Fibroblast of skin of back (primary cell): ENCODE results near the gene SLAMF9. TPM values are rescaled to one million over a fixed set of nuclear protein-coding genes. Genes with fewer than 3 reads are reported as not detected.

Source experiments
- DNase-seq: peaks from one replicate; pipeline ENCODE4 v3.0.0-alpha.2; 2013
- polyA plus RNA-seq, 2 experiments: library from polyadenylated mRNA; unstranded; fragments of 120-200 nt; gene quantifications; one replicate each; pipeline ENCODE4 v1.2.1, GENCODE V29; 2013; ENCODE audit not compliant: insufficient read length in 2 of 2

SLAMF9 gene
- polyA plus RNA-seq (2013, experiment 1 of 2; ENCODE audit: insufficient read length): 0.66 TPM
- 0.24 TPM for polyA plus RNA-seq (2013, experiment 2 of 2; ENCODE audit: insufficient read length)

DNA sequence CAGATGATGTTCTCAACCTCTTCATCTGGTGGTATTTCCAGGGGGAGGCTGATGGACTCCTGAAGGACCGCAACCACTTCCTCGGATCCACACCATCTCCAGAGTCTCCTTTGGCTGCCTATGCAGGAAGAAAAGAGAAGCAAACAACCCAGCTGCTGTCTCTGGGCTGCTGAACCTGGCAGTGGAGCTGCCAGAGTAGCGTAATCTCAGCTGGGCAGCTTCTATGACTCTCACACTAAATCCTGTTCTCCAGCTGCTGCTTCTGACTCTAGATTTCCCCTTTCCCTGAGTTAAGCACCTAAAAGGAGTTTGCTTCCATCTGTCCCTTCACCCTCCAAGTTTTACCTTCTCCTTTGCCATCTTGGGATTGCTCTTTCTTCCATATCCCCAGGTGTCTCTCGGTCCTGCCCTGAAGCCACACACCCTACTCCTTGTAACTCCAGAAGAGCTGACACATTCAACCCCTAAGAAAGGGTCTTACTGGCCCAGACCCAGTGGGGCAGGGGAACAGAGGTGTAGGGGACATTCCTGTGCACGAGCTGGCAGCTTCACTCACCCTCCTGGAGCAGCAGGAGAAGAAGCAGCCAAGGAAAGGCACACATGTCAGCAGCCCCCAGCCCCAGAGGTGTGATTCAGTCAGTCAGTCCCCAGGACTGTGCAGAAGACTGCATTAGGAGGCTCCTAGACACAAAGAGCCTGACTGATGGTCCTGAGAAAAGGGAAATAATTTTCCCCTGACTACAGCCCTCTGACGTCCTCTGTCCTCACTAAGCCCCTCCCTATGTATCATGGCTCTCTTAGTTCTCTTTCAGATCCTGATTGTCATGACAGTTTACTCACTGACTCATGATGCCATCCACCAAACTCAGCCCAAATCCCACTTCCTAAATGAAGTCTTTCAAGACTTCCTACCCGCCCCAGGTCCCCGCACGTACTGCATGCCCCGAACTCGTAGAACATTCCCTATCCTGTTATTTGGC lies at the start of gene SLAMF9:
TSS of gene SLAMF9 (minus strand) at position 702 of the 980 bp plus-strand sequence. CDS start at position 602, 100 bp downstream.
- DNase-seq: peak; percentile 74

DNA sequence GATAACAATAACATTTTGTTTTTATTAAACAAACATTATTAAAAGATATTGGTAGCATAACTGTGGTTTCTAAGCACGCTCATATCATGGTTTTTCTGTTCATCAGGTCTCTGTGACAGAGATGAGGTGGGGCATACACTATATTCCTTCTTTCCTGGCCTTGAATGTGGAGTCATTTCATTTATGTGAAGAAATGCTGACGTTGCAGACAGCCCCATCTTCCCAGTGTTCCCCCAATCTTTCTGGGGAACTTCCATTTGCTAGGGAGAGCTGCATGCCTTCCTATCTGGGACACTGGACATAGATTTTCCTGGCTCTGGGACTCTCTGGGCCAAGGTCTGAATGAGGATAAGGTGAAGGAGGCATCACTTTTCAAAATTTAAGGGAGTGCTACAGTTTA lies 47.4 kb upstream of the SLAMF9 start:
- DNase-seq: no peak

DNA sequence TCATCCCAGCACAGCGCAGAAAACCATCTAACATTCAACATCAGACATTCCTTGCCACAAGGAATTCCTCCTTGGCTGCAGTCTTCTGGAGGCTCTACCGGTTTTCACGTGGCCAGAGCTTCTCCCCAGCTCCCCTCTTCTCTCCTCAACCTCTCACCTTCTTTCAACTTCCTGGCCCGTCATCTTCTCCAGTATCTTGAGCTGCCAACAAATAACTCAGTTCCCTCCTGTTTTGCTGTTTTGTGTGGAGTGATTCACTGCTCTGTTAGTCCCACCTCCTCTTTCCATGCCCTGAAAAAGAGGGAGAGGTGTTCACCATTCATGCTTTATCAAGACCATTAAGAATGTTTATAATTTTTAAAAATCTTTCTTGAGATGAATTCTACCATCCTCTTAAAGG lies 45.2 kb upstream of the SLAMF9 start:
- no peak for DNase-seq

DNA sequence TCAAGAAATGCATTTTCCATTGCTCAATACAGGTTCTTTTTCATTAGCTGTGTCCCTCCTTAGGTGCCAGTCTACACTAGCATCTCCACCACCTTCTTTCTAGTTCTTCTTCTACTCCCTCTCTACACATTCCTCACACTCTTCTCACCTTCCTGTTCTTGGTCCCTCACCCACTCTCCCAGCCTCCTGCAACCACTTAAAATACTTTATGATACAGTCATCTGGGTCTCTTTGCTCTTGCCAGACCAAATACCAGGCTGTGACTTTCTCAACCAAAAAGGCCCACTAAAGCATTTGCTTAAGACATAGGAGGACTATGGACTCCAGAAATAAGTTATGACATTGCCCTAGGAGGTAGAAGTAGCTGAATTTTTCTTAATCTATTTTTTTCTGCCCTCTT lies 42.6 kb upstream of the SLAMF9 start:
- DNase-seq: peak; percentile 95

DNA sequence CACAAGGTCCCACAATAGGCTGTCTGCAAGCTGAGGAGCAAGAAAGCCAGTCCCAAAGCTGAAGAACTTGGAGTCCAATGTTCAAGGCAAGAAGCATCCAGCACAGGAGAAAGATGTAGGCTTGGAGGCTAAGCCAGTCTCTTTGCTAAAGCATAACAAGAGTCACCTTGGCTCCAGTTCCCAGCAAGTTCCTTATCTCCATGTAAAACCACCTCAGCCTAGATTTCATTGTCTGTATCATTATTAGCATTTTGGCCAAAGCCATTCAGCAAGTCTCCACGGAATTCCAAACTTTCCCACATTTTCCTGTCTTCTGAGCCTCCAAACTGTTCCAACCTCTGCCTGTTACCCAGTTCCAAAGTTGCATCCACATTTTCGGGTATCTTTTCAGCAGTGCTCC lies 40.9 kb upstream of the SLAMF9 start:
- DNase-seq: no peak

DNA sequence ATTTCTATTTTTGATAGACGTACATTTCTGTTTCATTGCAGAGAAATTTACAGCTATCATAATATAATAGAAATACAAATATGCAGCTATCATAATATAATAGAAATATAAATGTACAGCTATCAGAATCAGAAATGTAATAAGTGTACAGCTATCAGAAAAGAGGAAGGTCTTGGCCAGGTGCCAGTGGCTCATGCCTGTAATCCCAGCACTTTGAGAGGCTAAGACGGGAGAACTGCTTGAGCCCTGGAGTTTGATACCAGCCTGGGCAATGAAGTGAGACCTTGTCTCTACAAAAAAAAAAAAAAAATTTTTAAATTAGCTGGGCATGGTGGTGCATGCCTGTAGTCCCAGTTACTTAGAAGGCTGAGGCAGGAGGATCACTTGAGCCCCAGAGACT lies 39.9 kb upstream of the SLAMF9 start:
- no peak for DNase-seq

DNA sequence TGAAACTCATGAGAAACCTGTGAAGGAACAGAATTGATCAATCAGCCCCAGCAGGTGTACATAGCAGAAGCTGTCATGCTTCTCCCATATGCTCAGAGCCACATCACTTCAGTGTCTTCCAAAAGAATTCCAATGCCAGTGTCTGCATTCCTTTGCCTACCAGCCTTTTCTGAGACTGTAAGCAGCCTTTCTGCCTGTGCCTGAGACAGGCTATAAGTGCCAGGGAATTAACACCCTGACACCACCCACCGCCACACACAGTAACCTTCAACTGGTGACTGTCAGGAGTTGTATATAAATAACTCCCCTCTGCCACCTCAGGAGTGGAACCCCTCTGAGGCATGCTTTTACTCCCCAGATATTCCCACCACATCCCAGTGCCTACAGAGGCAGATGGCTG lies 38.1 kb upstream of the SLAMF9 start:
- DNase-seq: peak; percentile 25

DNA sequence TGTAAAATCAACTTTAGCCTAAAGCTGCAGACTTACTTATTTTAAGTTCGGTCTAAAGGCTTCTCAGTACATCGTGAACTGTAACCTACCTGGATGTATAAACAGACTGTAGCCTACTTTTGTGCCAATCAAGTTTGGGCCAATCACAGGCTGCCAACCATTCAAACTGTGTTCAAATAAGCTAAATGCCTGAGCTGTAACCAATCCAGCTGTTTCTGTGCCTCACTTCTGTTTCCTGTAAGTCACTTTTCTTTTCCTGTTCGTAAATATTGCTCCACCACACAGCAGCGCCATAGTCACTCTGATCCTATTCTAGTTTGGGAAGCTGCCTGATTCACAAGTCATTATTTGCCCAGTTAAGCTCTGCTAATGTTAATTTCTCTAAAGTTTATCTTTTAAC lies 37.5 kb upstream of the SLAMF9 start:
- no peak for DNase-seq

DNA sequence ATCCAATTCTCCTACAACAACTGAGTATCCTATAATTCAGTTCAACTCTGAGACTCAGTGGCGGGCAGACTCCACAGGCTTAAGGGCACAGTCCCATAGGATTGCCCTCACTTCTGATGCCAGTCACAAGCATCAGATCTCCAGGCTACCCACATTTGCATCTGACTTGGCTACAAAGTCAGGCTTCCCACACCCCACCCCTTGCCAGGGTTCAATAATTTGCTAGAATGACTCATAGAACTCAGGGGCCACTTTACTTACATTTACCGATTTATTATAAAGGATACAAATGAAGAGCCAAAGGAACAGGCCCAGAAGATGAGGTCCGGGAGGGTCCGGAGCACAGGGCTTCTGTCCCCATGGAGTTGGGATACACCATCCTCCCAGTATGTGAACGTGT lies 36.0 kb upstream of the SLAMF9 start:
- no peak for DNase-seq

DNA sequence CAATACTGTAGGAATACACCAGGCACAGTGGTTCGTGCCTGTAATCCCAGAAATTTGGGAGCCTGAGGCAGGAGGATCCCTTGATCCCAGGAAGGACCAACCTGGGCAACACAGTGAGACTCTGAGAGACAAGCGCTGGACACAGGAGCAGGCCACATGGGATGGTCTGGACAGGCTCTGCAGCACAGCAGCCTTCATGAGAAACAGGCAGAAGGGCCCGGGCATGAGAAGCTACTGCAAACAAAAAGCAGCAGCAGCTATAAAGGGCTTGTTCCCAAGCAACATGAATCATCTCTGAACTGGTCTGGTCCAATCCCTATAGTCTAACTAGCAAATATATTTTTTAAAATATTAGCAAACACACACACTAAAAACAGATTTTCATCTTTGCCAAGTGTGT lies 35.5 kb upstream of the SLAMF9 start:
- no peak for DNase-seq

DNA sequence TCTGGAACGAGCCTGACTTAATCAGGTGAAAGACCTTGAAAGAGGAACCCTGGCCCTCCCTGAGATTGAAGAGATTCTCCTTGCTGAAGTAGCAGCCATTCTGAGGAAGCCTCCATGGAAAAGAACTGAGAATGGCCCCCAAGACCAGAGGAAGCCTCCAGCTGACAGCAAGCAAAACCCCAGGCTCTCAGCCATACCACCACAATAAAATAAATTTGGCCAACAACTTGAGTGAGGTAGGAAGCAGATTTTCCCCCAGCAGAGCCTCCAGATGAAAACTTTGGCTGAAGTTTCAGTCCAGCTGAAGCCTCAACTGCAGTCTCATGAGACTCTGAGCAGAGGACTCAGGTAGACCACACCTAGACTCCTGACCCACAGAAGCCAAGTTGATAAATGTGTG lies 34.0 kb upstream of the SLAMF9 start:
- no peak for DNase-seq

DNA sequence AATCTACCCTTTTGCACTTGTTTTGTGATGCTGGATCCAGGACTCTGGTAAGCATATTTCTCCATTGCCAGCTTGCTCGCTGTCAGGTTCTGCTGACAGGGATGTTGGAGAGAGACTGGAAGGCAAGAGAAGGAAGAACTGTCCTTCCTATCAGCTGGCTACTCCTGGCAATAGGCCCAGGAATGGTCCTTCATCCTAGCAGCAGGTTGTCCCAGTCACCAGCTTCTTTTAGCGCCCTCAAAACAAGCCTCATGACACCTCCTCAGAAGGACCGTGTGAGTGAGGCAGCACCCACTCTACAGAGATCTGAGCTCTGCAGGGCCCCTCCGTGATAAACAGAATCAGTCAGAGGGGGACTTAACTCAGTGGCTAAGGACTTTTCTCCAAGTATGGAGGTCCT lies 33.1 kb upstream of the SLAMF9 start:
- no peak for DNase-seq

DNA sequence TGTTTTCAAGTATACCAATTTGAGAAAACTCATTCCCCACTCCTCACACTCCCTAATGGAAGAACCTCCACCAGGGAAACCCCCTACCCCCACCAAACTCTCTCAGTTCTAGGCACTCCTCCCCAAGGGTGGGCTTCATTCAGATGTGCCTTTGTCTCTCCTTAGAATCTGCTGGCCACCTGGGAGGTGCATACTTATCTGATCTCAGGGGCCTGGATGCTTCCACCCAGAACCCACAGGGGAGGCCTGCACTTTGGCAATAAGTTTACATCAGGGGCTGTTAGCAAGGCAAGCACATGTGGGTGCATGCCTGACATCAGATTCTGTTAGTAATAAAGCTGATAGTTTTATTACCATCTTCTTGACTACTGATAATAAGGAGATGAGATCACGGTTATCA lies 32.5 kb upstream of the SLAMF9 start:
- no peak for DNase-seq

DNA sequence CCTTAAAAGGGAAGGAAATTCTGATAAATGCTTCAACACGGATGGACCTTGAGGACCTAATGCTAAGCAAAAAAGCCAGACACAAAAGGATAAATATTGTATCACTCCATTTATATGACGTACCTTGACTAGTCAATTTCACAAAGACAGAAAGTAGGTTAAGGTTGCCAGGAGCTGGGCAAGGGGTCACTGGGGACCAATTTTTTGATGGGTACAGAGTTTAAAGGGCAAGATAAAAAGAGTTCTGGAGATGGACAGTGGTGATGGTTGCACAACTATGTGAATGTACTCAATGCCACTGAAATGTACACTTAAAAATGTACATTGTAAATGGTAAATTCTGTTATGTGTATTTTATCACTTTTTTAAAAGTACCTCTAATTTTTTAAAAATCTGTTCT lies 32.1 kb upstream of the SLAMF9 start:
- no peak for DNase-seq

DNA sequence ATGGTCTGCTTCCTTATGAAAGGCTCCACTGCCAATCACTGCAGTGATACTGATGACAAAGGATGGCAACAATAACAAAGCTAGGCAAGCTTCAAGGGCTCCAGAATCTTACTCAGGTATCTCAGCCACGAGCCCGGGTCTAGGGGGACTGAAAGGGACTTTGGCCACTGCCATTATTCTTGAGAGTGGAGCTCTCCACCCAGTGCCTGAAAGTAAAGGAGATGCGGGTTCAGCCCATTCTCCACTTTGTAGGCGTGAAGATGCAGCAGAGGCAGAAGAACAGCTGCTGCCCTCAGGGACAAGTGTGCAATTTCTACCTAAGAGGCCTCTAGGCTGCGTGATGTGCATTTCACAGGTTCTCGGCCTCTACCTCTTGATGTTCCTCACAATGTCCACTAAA lies 31.4 kb upstream of the SLAMF9 start:
- DNase-seq: no peak

DNA sequence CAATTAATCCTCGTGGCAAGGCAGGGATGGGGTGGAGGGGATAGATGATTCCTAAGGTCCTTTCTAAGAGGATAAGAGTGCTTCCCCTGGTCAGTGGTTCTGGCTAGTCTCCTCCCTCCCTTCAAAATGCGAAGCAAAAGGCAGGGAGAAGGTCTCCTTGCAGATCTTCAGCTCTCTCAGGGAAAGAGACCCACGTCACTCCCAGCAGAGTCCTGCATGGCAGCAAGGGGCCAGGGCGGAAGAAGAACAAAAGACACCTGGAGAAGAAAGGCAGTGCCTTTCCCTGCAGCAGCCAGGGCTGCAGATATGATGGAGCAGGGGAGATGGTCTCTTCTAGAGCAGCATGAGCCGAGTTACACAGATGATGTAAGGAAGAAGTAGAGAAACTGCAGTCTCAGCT lies 29.6 kb upstream of the SLAMF9 start:
- no peak for DNase-seq

DNA sequence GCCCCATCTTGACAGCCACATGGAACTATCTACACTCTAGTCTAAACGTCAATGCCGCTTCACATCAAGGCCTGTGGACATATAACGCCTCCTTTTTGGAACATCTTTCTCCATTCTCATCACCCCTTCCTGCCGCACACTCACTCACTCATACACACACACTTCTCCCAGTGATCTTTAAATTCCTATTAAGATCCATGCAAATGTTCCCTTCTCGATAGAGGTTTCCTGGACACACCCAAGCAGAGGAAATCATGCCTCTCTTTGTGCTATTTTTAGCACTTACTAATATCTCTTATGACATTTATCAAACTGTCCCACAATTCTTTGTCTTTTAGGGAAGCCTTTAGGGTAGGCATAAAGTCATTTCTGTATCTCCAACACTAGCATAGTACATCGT lies 28.2 kb upstream of the SLAMF9 start:
- no peak for DNase-seq

DNA sequence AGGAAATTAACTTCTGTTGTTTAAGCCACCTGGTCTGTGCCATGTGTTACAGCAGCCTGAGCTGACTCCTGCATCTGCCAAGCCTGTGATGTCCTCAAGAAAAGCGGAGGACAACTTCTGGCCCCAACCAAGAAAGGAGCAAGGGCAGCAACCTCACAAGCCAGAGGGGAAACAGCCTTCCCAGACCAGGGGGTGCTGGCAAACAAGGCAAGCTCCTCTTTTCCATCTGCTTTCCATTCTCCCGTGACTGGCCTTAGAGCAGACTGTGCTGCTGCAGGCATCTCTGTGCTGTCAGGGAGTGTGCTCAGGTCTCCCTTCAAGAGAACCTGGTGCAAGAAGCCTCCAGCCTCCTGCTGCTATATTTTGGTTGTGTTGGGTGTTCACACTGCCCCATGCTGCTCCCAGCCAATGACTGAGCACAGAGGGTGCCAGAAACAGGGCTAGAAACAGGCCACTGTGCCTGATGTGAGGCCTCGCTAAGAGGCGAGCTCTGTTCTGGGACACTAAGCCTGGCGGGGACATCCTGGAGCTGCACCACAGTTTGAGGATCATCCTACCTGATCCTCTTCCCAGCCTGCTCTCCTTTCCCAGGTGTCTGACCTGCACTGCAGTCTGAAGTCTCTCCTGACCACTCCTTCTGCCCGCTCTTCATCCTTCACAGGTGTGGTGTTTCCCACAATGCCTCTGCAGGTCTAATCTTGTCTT lies 27.5 kb upstream of the SLAMF9 start:
- no peak for DNase-seq

DNA sequence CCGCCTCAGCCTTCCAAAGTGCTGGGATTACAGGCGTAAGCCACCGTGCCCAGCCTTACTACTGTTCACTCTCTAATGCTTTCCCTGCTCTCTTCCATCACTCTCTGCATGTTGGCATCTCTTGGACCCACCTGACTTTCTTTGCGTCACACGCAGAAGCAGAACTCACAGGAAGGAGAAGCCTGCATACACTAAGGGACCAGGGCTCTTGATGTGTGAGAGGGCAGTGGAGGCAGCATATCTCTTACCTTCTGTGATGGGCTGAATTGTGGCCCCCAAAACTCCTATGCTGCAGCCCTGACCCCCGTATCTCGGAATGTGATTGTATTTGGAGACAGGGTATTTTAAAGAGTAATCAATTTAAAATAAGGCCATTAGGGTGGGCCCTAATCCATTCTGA lies 26.7 kb upstream of the SLAMF9 start:
- DNase-seq: no peak

DNA sequence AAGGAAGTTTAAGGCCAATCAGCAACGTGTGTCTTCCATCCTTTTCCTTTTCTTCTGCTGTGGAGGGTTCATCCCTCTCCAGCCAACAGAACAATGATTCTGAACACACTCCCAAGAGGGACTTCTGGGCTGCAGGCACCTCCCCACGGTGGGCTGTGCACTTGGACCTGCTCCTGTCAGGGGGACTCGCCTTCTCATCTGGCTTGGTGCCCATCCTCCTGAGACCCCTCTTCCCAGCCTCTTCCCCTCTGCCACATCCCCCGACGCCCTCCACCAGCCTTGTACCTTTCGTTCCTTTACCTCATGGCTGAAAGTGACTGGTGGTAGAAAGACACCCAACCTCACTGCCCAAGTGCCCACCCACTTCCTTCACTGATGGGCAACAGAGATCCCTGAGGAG lies 26.0 kb upstream of the SLAMF9 start:
- DNase-seq: no peak

DNA sequence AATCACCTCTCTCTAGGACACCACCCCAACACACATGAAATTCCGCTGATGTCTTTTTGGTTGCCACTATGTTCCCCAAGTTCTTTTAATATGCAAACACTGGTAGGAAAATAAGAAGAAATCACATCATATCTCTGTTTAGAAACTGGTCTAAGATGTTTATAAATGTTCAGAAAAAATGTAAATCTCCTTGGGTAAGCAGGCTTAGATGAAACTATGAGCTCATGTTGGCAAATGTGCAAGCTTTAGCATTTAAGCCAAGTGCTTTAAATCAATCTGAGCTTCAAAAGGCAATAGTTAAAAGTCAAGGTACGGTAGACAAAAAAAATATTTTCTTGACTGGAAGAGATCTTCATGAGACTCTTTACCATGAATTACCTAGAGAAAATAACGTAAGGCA lies 25.2 kb upstream of the SLAMF9 start:
- no peak for DNase-seq

DNA sequence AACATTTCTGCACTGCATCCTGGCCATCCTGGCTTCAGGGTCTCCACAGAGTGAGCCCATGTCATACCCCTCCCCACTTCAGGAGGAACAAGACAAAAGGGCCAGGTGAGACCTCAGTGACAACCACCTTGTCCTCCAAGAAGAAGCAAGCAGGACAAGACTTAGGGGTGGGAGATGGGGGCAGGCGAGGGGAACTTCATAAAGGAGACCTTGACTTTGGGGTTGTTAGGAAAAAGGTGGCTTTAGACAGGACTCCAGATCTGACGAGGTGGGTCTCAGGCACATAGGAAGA lies 24.0 kb upstream of the SLAMF9 start:
- DNase-seq: no peak

DNA sequence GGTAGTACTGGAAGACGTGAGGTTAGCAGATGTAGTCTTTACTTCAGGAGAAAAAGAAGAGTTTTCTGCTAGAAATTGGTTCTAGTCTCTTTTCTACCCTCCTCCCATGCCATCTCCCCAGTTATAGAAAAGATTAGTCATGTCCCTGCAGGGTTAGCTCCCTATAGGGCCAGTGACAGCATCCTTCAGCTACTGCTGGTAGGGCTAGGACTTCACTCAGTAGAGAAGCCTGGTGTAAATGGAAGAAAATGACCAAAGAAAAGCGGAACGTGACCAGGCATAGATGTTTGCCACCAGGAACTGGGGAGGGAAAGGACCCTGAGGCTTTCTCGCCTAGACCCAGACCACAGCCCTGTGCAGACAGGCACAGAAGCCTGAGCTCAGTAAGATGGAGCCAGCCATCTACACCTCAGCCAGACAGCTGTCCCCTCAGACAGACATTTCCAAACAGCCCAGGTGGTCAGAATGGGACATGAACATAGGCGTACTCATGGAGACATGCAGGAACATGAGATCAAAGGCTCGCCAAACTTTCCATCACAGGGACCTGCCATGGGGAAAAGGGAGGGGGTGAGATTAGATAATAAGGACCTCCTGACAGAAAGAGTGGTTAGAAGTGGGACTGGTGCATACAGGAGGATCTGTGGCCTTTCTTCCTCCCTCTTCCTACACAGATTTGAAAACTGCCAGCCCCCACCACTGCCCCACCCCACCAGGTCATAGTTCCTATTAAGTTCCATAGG lies 23.5 kb upstream of the SLAMF9 start:
- no peak for DNase-seq
